HepG2 (cell line): ENCODE measurements around the gene AARSD1. TPM values are rescaled to one million over a fixed set of nuclear protein-coding genes. Genes with fewer than 3 reads are reported as not detected.

Experiments
- ATAC-seq: fragments of 200-7000 bp; cut with Tn5 transposase; 3 replicates; pipeline ENCODE4 v1.9.1; 2020; ENCODE audit warnings: mild to moderate bottlenecking, moderate library complexity
- BruUV-seq: library from RNA; stranded (reverse); fragments of 400-500 nt; replicated peaks from 2 replicates; lab custom pipeline; 2021; lab: Mats Ljungman, UMichigan
- CTCF ChIA-PET: fragments of 300-600 bp; formaldehyde crosslinking; extraction: SDS; loops from one replicate; lab custom pipeline; 2021; ENCODE audit warnings: low total read pairs, inconsistent platforms, low intra/inter-chr PET ratio; lab: Yijun Ruan, JAX
- POLR2A ChIA-PET: fragments of 350-600 bp; sonication (Branson Sonifier 250); formaldehyde crosslinking; loops from one replicate; lab custom pipeline; 2020; ENCODE audit warnings: antibody characterized with exemption, inconsistent platforms; lab: Yijun Ruan, JAX
- DNase-seq: peaks from one replicate; pipeline ENCODE4 v3.0.0-alpha.2; 2015; ENCODE audit warnings: low spot score
- FAIRE-seq: peaks from 3 replicates; lab custom pipeline; 2011; peaks lifted over from hg19 to GRCh38; lab: Jason Lieb, UNC
- H2AFZ ChIP-seq: one replicate; pipeline ENCODE4 v1.6.1; 2011; ENCODE audit warnings: low read length, inconsistent platforms
- H3K27ac ChIP-seq: fragments of 300-600 bp; 3 replicates; pipeline ENCODE4 v1.8.0; 2011; ENCODE audit warnings: mixed run types, mild to moderate bottlenecking, mixed read lengths, low read length, inconsistent platforms; ENCODE audit not compliant: insufficient read depth; ENCODE audit errors: extremely low read length
- H3K27me3 ChIP-seq, 2 experiments: fragments of 200-600 bp in 1 of 2; 2 replicates in 1 of 2; 3 replicates in 1 of 2; pipeline versions ENCODE4 v1.6.0 to v1.8.0; 2011; ENCODE audit warnings: low read length in 2 of 2, mild to moderate bottlenecking in 2 of 2, moderate library complexity in 2 of 2, inconsistent platforms in 1 of 2; ENCODE audit not compliant: insufficient read depth in 2 of 2, control insufficient read depth in 1 of 2
- H3K36me3 ChIP-seq, 2 experiments: fragments of 200-600 bp in 1 of 2; replicated peaks in 1 of 2; 2 replicates in 1 of 2; 3 replicates in 1 of 2; pipeline versions ENCODE4 v1.5.1 to v1.8.0; 2011; ENCODE audit warnings: low read length in 2 of 2, inconsistent platforms in 1 of 2; ENCODE audit not compliant: insufficient read depth in 2 of 2, control insufficient read depth in 1 of 2
- H3K4me1 ChIP-seq: 2 replicates; pipeline ENCODE4 v1.5.1; 2012; ENCODE audit warnings: low read length, inconsistent platforms; ENCODE audit not compliant: insufficient read depth
- H3K4me2 ChIP-seq: 2 replicates; pipeline ENCODE4 v1.6.0; 2011; ENCODE audit warnings: low read depth, low read length, inconsistent platforms
- H3K4me3 ChIP-seq, 3 experiments: fragments of 200-600 bp in 1 of 3; sonication (generic), shearing (Covaris generic) in 1 of 3; replicated peaks in 1 of 3; 2 replicates each; pipeline ENCODE4 v1.5.1; 2011 to 2016; ENCODE audit warnings: low read length in 3 of 3, inconsistent platforms in 2 of 3, low read depth in 2 of 3, mild to moderate bottlenecking in 2 of 3, control low read depth in 1 of 3, mixed read lengths in 1 of 3; ENCODE audit not compliant: insufficient read depth in 1 of 3
- H3K79me2 ChIP-seq: one replicate; pipeline ENCODE4 v1.6.1; 2011; ENCODE audit warnings: low read length, inconsistent platforms; ENCODE audit not compliant: insufficient read depth
- H3K9ac ChIP-seq: 2 replicates; pipeline ENCODE4 v1.6.0; 2011; ENCODE audit warnings: mild to moderate bottlenecking, low read depth, low read length, inconsistent platforms; ENCODE audit not compliant: insufficient read depth
- H3K9me3 ChIP-seq: 2 replicates; pipeline ENCODE4 v1.5.1; 2012; ENCODE audit warnings: mild to moderate bottlenecking, low read length
- H4K20me1 ChIP-seq: 2 replicates; pipeline ENCODE4 v1.6.0; 2011; ENCODE audit warnings: inconsistent platforms, mild to moderate bottlenecking, low read length, moderate library complexity; ENCODE audit not compliant: insufficient read depth
- BHLHE40 ChIP-seq: IDR thresholded peaks from 2 replicates; pipeline ENCODE4 v1.6.1; 2011; ENCODE audit warnings: low read length, improper control_type of control experiment
- CHD2 ChIP-seq: IDR thresholded peaks from 2 replicates; pipeline ENCODE4 v1.6.1; 2011; ENCODE audit warnings: low read depth, low read length, improper control_type of control experiment
- FUBP1 ChIP-seq: sonication (generic); formaldehyde crosslinking; IDR thresholded peaks from 2 replicates; pipeline ENCODE4 v1.5.1; 2020; ENCODE audit warnings: missing genetic modification reagents, mild to moderate bottlenecking, borderline replicate concordance
- GFI1 ChIP-seq: sonication (generic); formaldehyde crosslinking; IDR thresholded peaks from 2 replicates; pipeline ENCODE4 v1.5.0; 2020; ENCODE audit warnings: missing genetic modification reagents, mild to moderate bottlenecking, borderline replicate concordance
- KMT2B ChIP-seq: IDR thresholded peaks from 2 replicates; pipeline ENCODE4 v1.6.1; 2016; ENCODE audit warnings: missing genetic modification reagents, missing compliant biosample characterization
- MEIS1 ChIP-seq: sonication (generic); formaldehyde crosslinking; IDR thresholded peaks from 2 replicates; pipeline ENCODE4 v1.9.0; 2021; ENCODE audit warnings: mild to moderate bottlenecking, missing genetic modification reagents, moderate library complexity, borderline replicate concordance
- NFYC ChIP-seq: IDR thresholded peaks from 2 replicates; pipeline ENCODE4 v1.6.1; 2016; ENCODE audit warnings: missing genetic modification reagents, missing compliant biosample characterization
- SP2 ChIP-seq: sonication (generic); formaldehyde crosslinking; IDR thresholded peaks from 2 replicates; pipeline ENCODE4 v1.5.1; 2020; ENCODE audit warnings: mild to moderate bottlenecking, missing genetic modification reagents
- ZMYM3 ChIP-seq: sonication (generic); formaldehyde crosslinking; IDR thresholded peaks from 2 replicates; pipeline ENCODE4 v1.5.1; 2020; ENCODE audit warnings: mild to moderate bottlenecking, missing genetic modification reagents
- ZNF12 ChIP-seq: sonication (generic); formaldehyde crosslinking; IDR thresholded peaks from 2 replicates; pipeline ENCODE4 v1.5.0; 2020; ENCODE audit warnings: missing genetic modification reagents
- ZNF121 ChIP-seq: sonication (generic); formaldehyde crosslinking; IDR thresholded peaks from 2 replicates; pipeline ENCODE4 v1.5.0; 2020; ENCODE audit warnings: mild to moderate bottlenecking, missing genetic modification reagents
- ZNF124 ChIP-seq: sonication (generic); formaldehyde crosslinking; IDR thresholded peaks from 2 replicates; pipeline ENCODE4 v1.4.0; 2020; ENCODE audit warnings: missing genetic modification reagents
- ZNF335 ChIP-seq: sonication (generic); formaldehyde crosslinking; IDR thresholded peaks from 2 replicates; pipeline ENCODE4 v1.4.0; 2020; ENCODE audit warnings: missing genetic modification reagents
- ZNF431 ChIP-seq: sonication (generic); formaldehyde crosslinking; IDR thresholded peaks from 2 replicates; pipeline ENCODE4 v1.9.0; 2022; ENCODE audit warnings: missing genetic modification reagents, low read depth, mild to moderate bottlenecking, borderline replicate concordance
- ZNF589 ChIP-seq: sonication (generic); formaldehyde crosslinking; conservative IDR thresholded peaks from 2 replicates; pipeline ENCODE4 v1.8.0; 2022; ENCODE audit warnings: mild to moderate bottlenecking, moderate library complexity, missing genetic modification reagents
- ZNF770 ChIP-seq: sonication (generic); formaldehyde crosslinking; IDR thresholded peaks from 2 replicates; pipeline ENCODE4 v1.5.0; 2020; ENCODE audit warnings: mild to moderate bottlenecking, missing genetic modification reagents
- WGBS: methylation state at CpG from one replicate; pipeline ENCODE4 v1.1.6; 2017; ENCODE audit warnings: low lambda C conversion rate; 5-methylcytosine and 5-hydroxymethylcytosine counted together
- in situ Hi-C: cut with HindIII; loops from 2 replicates; pipeline ENCODE4 v1.10.0; 2017; ENCODE audit warnings: low pct_unique_long_range_greater_than_20kb; ENCODE audit not compliant: extremely low pct_ligation_motif_present
- intact Hi-C: fragments of 100-400 bp; cut with micrococcal nuclease; formaldehyde crosslinking; loops from one replicate; pipeline ENCODE4 v1.10.0; 2022; ENCODE audit not compliant: unreplicated experiment
- polyA plus RNA-seq, 8 experiments: library from polyadenylated mRNA; depleted of rRNA in 3 of 8; stranded (reverse) in 7 of 8; unstranded in 1 of 8; fragments of >200 nt; fragmentation: Illumina TruSeq in 4 of 8; extraction: Trizol in 4 of 8; gene quantifications; 2 replicates each; pipeline versions ENCODE4 v1.2.1 to v1.2.3, GENCODE V29; 2011 to 2016; ENCODE audit warnings: low read depth in 4 of 8, missing spikeins in 1 of 8, mixed read lengths in 1 of 8; ENCODE audit not compliant: insufficient read depth in 1 of 8
- total RNA-seq, 5 experiments: library from RNA; depleted of rRNA; stranded (reverse); fragments of >200 nt; fragmentation: Illumina TruSeq; extraction: Trizol; gene quantifications; 2 replicates each; pipeline ENCODE4 v1.2.3, GENCODE V29; 2016; ENCODE audit warnings: low read depth in 1 of 5

AARSD1 gene
- total and polyA plus RNA-seq, 2 of the 13 experiments (the other 11 are each of a cell fraction or from before 2014, with no cell fraction given), result 24.7 to 29.3 TPM

GRCh38 chr17:42908872-42909700 is 55.2 kb downstream of the AARSD1 start:
- no peaks in the 10 kb centered on the region for H3K9me3 ChIP-seq
- no peak for ATAC-seq
- H3K79me2 ChIP-seq, result no peaks in the 10 kb centered on the region
- H3K4me2 ChIP-seq, result no peak overlapping the region
- POLR2A ChIA-PET, result no interaction called here
- in situ Hi-C loops, result loop anchor here (10.0 kb wide), 1 partner anchor 56 kb away; the partner anchor contains the start of gene AARSD1
- H3K36me3 ChIP-seq, result peaks cover 0 to 8% of the 10 kb centered on the region in 2 experiments; a peak in 1 of 5 replicates
- TF ChIP-seq ZNF431 (CRISPR knock-in tag) (no peak), BHLHE40 (no peak), FUBP1 (CRISPR knock-in tag) (no peak), NFYC (CRISPR knock-in tag) (no peak), MEIS1 (CRISPR knock-in tag) (no peak), ZNF589 (CRISPR knock-in tag) (no peak), SP2 (CRISPR knock-in tag) (no peak), ZMYM3 (0 out of 2 replicates have a peak, but pooled peaks have one; percentile 29), CHD2 (no peak), KMT2B (CRISPR knock-in tag) (no peak), ZNF121 (CRISPR knock-in tag) (peak; percentile 89), ZNF770 (CRISPR knock-in tag) (peak; percentile 88), GFI1 (CRISPR knock-in tag) (0 out of 2 replicates have a peak, but pooled peaks have one; percentile 18), ZNF12 (CRISPR knock-in tag) (no peak), ZNF335 (no peak), ZNF124 (CRISPR knock-in tag) (no peak)
- WGBS, result 77% methylated on average over 7 of the region's 7 CpGs
- intact Hi-C loops, result no loop called here
- no peak for FAIRE-seq
- peak overlapping the region; percentile 7; the same call in 1 of the 2 replicates for H3K9ac ChIP-seq
- DNase-seq, result no peak
- no peak overlapping the region for H2AFZ ChIP-seq
- H3K27ac ChIP-seq, result peak overlapping the region; percentile 3
- H3K27me3 ChIP-seq, result no peaks in the 10 kb centered on the region; a peak in 1 of 5 replicates
- H3K4me1 ChIP-seq, result peaks cover 42% of the 10 kb centered on the region
- H3K4me3 ChIP-seq, result no peak overlapping the region
- no TSS peak for BruUV-seq
- CTCF ChIA-PET, result no interaction called here
- peaks cover 6% of the 10 kb centered on the region; the same call in 1 of the 2 replicates for H4K20me1 ChIP-seq
